ENCODE data around the gene ELL2.

ELL2 gene

GRCh38 chr5:95941756-95942155 lies 19.9 kb downstream of the ELL2 start:
- Histone ChIP-seq H3K4me3 (no peak overlapping the region), H3K36me3 (peaks cover 0 to 78% (median 13%) of the 10 kb centered on the region in 11 experiments; a peak in 14 of 22 replicates), H3K4me2 (no peak overlapping the region), H3K27me3 (no peaks in the 10 kb centered on the region), H3K9me3 (replicated peaks in 1 of 11) (no peaks in the 10 kb centered on the region), H3K4me1 (peaks cover 0 to 19% (median 0%) of the 10 kb centered on the region in 10 experiments; a peak in 3 of 20 replicates), H4K20me1 (peaks cover 9 to 100% (median 64%) of the 10 kb centered on the region in 11 experiments; a peak in 18 of 22 replicates), H3K27ac (no peak overlapping the region), H3K9ac (no peak overlapping the region)
- TF ChIP-seq Cebpa-rat (IDR thresholded peaks at IDR 0.05) = no peak

GRCh38 chr5:95940758-95941682 lies 20.6 kb downstream of the ELL2 start:
- H3K9ac ChIP-seq = no peak overlapping the region
- no peak overlapping the region for H3K4me3 ChIP-seq
- no peak for TF ChIP-seq Cebpa-rat (IDR thresholded peaks at IDR 0.05)
- no peaks in the 10 kb centered on the region for H3K9me3 ChIP-seq (replicated peaks in 1 of 11)
- H3K27me3 ChIP-seq = no peaks in the 10 kb centered on the region
- H3K27ac ChIP-seq = no peak overlapping the region
- peaks cover 0 to 19% (median 0%) of the 10 kb centered on the region in 10 experiments; a peak in 3 of 20 replicates for H3K4me1 ChIP-seq
- H4K20me1 ChIP-seq = peaks cover 7 to 100% (median 57%) of the 10 kb centered on the region in 11 experiments; a peak in 18 of 22 replicates
- H3K4me2 ChIP-seq = no peak overlapping the region
- H3K36me3 ChIP-seq = peaks cover 0 to 78% (median 19%) of the 10 kb centered on the region in 11 experiments; a peak in 15 of 22 replicates

- Histone ChIP-seq H3K27ac (no peak overlapping the region), H3K27me3 (no peaks in the 10 kb centered on the region), H4K20me1 (peaks cover 0 to 100% (median 43%) of the 10 kb centered on the region in 11 experiments; a peak in 17 of 22 replicates), H3K4me1 (peaks cover 0 to 11% (median 0%) of the 10 kb centered on the region in 10 experiments; a peak in 3 of 20 replicates), H3K36me3 (peaks cover 0 to 73% (median 22%) of the 10 kb centered on the region in 11 experiments; a peak in 15 of 22 replicates), H3K9me3 (replicated peaks in 1 of 11) (no peaks in the 10 kb centered on the region), H3K4me3 (no peak overlapping the region), H3K4me2 (no peak overlapping the region), H3K9ac (no peak overlapping the region)
- TF ChIP-seq Cebpa-rat (IDR thresholded peaks at IDR 0.05) = no peak
Observed at GRCh38 chr5:95939465-95939864, 22.2 kb downstream of the ELL2 start.

GRCh38 chr5:95938766-95939165 lies 22.9 kb downstream of the ELL2 start:
- Histone ChIP-seq H3K4me1 (peaks cover 0 to 9% (median 0%) of the 10 kb centered on the region in 10 experiments; a peak in 2 of 20 replicates), H3K9me3 (replicated peaks in 1 of 11) (no peaks in the 10 kb centered on the region), H4K20me1 (peaks cover 0 to 100% (median 46%) of the 10 kb centered on the region in 11 experiments; a peak in 16 of 22 replicates), H3K27ac (no peak overlapping the region), H3K27me3 (no peaks in the 10 kb centered on the region), H3K4me3 (no peak overlapping the region), H3K36me3 (peaks cover 0 to 73% (median 22%) of the 10 kb centered on the region in 11 experiments; a peak in 15 of 22 replicates), H3K9ac (no peak overlapping the region), H3K4me2 (no peak overlapping the region)
- TF ChIP-seq Cebpa-rat (IDR thresholded peaks at IDR 0.05) = no peak

- H4K20me1 ChIP-seq = peaks cover 0 to 100% (median 46%) of the 10 kb centered on the region in 11 experiments; a peak in 16 of 22 replicates
- no peak overlapping the region for H3K27ac ChIP-seq
- H3K9ac ChIP-seq = no peak overlapping the region
- H3K9me3 ChIP-seq (replicated peaks in 1 of 11) = no peaks in the 10 kb centered on the region
- H3K4me2 ChIP-seq = no peak overlapping the region
- H3K4me1 ChIP-seq = peaks cover 0 to 9% (median 0%) of the 10 kb centered on the region in 10 experiments; a peak in 2 of 20 replicates
- peaks cover 0 to 72% (median 22%) of the 10 kb centered on the region in 11 experiments; a peak in 15 of 22 replicates for H3K36me3 ChIP-seq
- H3K4me3 ChIP-seq = no peak overlapping the region
- TF ChIP-seq Cebpa-rat (IDR thresholded peaks at IDR 0.05) = no peak
- no peaks in the 10 kb centered on the region for H3K27me3 ChIP-seq
Observed at GRCh38 chr5:95938347-95938746, 23.3 kb downstream of the ELL2 start.

- H3K4me1 ChIP-seq = peaks cover 0 to 9% (median 0%) of the 10 kb centered on the region in 10 experiments; a peak in 2 of 20 replicates
- H3K4me3 ChIP-seq = no peak overlapping the region
- peaks cover 0 to 71% (median 22%) of the 10 kb centered on the region in 11 experiments; a peak in 15 of 22 replicates for H3K36me3 ChIP-seq
- H3K27me3 ChIP-seq = no peaks in the 10 kb centered on the region
- H3K4me2 ChIP-seq = no peak overlapping the region
- H3K9me3 ChIP-seq (replicated peaks in 1 of 11) = no peaks in the 10 kb centered on the region
- no peak for TF ChIP-seq Cebpa-rat (IDR thresholded peaks at IDR 0.05)
- H3K27ac ChIP-seq = no peak overlapping the region
- H4K20me1 ChIP-seq = peaks cover 0 to 100% (median 46%) of the 10 kb centered on the region in 11 experiments; a peak in 16 of 22 replicates
- H3K9ac ChIP-seq = no peak overlapping the region
Observed at GRCh38 chr5:95937607-95938152, 24.0 kb downstream of the ELL2 start.

- Histone ChIP-seq H3K27me3 (no peaks in the 10 kb centered on the region), H3K4me3 (no peak overlapping the region), H3K27ac (no peak overlapping the region), H4K20me1 (peaks cover 0 to 100% (median 46%) of the 10 kb centered on the region in 11 experiments; a peak in 16 of 22 replicates), H3K9ac (no peak overlapping the region), H3K9me3 (replicated peaks in 1 of 11) (no peaks in the 10 kb centered on the region), H3K4me2 (no peak overlapping the region), H3K36me3 (peaks cover 0 to 77% (median 22%) of the 10 kb centered on the region in 11 experiments; a peak in 15 of 22 replicates), H3K4me1 (peaks cover 0 to 9% (median 0%) of the 10 kb centered on the region in 10 experiments; a peak in 2 of 20 replicates)
- TF ChIP-seq Cebpa-rat (IDR thresholded peaks at IDR 0.05) = no peak
Observed at GRCh38 chr5:95936812-95937397, 24.7 kb downstream of the ELL2 start.

GRCh38 chr5:95935553-95936100 lies 26.0 kb downstream of the ELL2 start:
- H3K36me3 ChIP-seq = peaks cover 0 to 69% (median 17%) of the 10 kb centered on the region in 11 experiments; a peak in 13 of 22 replicates
- no peak overlapping the region for H3K27ac ChIP-seq
- no peak overlapping the region for H3K9ac ChIP-seq
- peaks cover 5 to 12% (median 7%) of the 10 kb centered on the region in 10 experiments for H3K4me1 ChIP-seq
- H3K4me3 ChIP-seq = no peak overlapping the region
- no peaks in the 10 kb centered on the region for H3K9me3 ChIP-seq (replicated peaks in 1 of 11)
- H3K27me3 ChIP-seq = no peaks in the 10 kb centered on the region
- H4K20me1 ChIP-seq = peaks cover 0 to 100% (median 37%) of the 10 kb centered on the region in 11 experiments; a peak in 15 of 22 replicates
- no peak for TF ChIP-seq Cebpa-rat (IDR thresholded peaks at IDR 0.05)
- no peak overlapping the region for H3K4me2 ChIP-seq
